ENCODE measurements around the gene TOP3A. TPM values are rescaled to one million over a fixed set of nuclear protein-coding genes. Genes with fewer than 3 reads are reported as not detected.

The TOP3A gene
- total RNA-seq, 1 experiment from 2014 or later, result 56.1 TPM

- TF ChIP-seq E2F4 (CRISPR knock-in tag; IDR thresholded peaks at IDR 0.05; ENCODE audit: borderline replicate concordance, low read depth) (no peak), ZNF219 (CRISPR knock-in tag; IDR thresholded peaks at IDR 0.05; ENCODE audit: borderline replicate concordance) (no peak), SMAD4 (CRISPR knock-in tag; IDR thresholded peaks at IDR 0.05) (no peak), FOXJ3 (CRISPR knock-in tag; IDR thresholded peaks at IDR 0.05; ENCODE audit: borderline replicate concordance) (no peak)
Observed at GRCh38 chr17:18360518-18360917, 45.7 kb upstream of the TOP3A start (continued).

- POLR2A ChIA-PET, result no interaction called here
- DNase-seq (ENCODE audit: low spot score), result no peak
- H3K9me3 Mint-ChIP-seq, result no peaks in the 10 kb centered on the region
- no peaks in the 10 kb centered on the region for H3K27me3 Mint-ChIP-seq (ENCODE audit: low read depth)
- no peaks in the 10 kb centered on the region for H3K4me1 Mint-ChIP-seq
- TF ChIP-seq MAX (CRISPR knock-in tag; IDR thresholded peaks at IDR 0.05), result no peak
- TF ChIP-seq HMGA2 (CRISPR knock-in tag; IDR thresholded peaks at IDR 0.05), result no peak
- TF ChIP-seq ETV6 (CRISPR knock-in tag; IDR thresholded peaks at IDR 0.05), result no peak
- TF ChIP-seq E2F5 (CRISPR knock-in tag; IDR thresholded peaks at IDR 0.05), result no peak
- no peak for TF ChIP-seq NFATC4 (CRISPR knock-in tag; IDR thresholded peaks at IDR 0.05)
- no peak for TF ChIP-seq ZNF423 (CRISPR knock-in tag; IDR thresholded peaks at IDR 0.05)
- no peak overlapping the region for H3K4me3 Mint-ChIP-seq
- CTCF ChIA-PET, result no interaction called here
- no peak for ATAC-seq
- no peak overlapping the region for H3K27ac Mint-ChIP-seq
- H3K36me3 Mint-ChIP-seq, result peaks cover 51% of the 10 kb centered on the region
Observed at GRCh38 chr17:18356624-18357023, 41.8 kb upstream of the TOP3A start.

- Mint-ChIP-seq H3K9me3 (no peaks in the 10 kb centered on the region), H3K27me3 (ENCODE audit: low read depth) (no peaks in the 10 kb centered on the region), H3K36me3 (peaks cover 54% of the 10 kb centered on the region), H3K4me3 (no peak overlapping the region), H3K4me1 (no peaks in the 10 kb centered on the region), H3K27ac (no peak overlapping the region)
- ATAC-seq (no peak), DNase-seq (ENCODE audit: low spot score) (no peak)
- ChIA-PET CTCF (no interaction called here), POLR2A (interaction anchor here (0.9 kb wide), 1 partner anchor 10 kb away, joined by 3 read pairs; the partner anchor contains the start of gene SHMT1)
- TF ChIP-seq ELF4 (CRISPR knock-in tag; IDR thresholded peaks at IDR 0.05; ENCODE audit: low read depth) (no peak), ZMAT4 (CRISPR knock-in tag; IDR thresholded peaks at IDR 0.05) (no peak), PREB (CRISPR knock-in tag; IDR thresholded peaks at IDR 0.05; ENCODE audit: borderline replicate concordance) (no peak), ZNF423 (CRISPR knock-in tag; IDR thresholded peaks at IDR 0.05) (no peak), CREB1 (CRISPR knock-in tag; IDR thresholded peaks at IDR 0.05) (no peak), SP1 (CRISPR knock-in tag; conservative IDR thresholded peaks at IDR 0.05) (no peak), ZNF671 (CRISPR knock-in tag; IDR thresholded peaks at IDR 0.05) (no peak), ZNF121 (CRISPR knock-in tag; IDR thresholded peaks at IDR 0.05) (no peak), FOXP4 (CRISPR knock-in tag; IDR thresholded peaks at IDR 0.05) (no peak)
Observed at GRCh38 chr17:18353541-18353940, 38.7 kb upstream of the TOP3A start.

Measured in WTC11 (cell line).